Thoracic aorta (tissue), 2 donors: ENCODE results near the gene COCH. TPM values are rescaled to one million over a fixed set of nuclear protein-coding genes. Genes with fewer than 3 reads are reported as not detected.

Experiments used
- ATAC-seq: fragments of 150-250 bp; one replicate; pipeline ENCODE4 v1.8.0; 2017; ENCODE audit warnings: low read depth; ENCODE audit not compliant: insufficient number of reproducible peaks, low FRiP score
- DNase-seq: peaks from one replicate; pipeline ENCODE4 v3.0.0-alpha.2; 2020; ENCODE audit warnings: low spot score
- H3K27ac ChIP-seq, 2 donors: fragments of 200-600 bp; sonication (generic); 1 replicate in 1 of 2; 2 replicates in 1 of 2; pipeline ENCODE4 v1.5.1; 2016; ENCODE audit warnings: mild to moderate bottlenecking in 2 of 2, moderate library complexity in 2 of 2
- H3K27me3 ChIP-seq: fragments of 200-600 bp; sonication (generic); replicated peaks from 2 replicates; pipeline ENCODE4 v1.6.0; 2016; ENCODE audit warnings: mild to moderate bottlenecking; ENCODE audit not compliant: insufficient read depth
- H3K36me3 ChIP-seq: fragments of 200-600 bp; sonication (generic); one replicate; pipeline ENCODE4 v1.5.1; 2016
- H3K4me1 ChIP-seq, 2 donors: fragments of 200-600 bp; sonication (generic); 1 replicate in 1 of 2; 2 replicates in 1 of 2; pipeline versions ENCODE4 v1.5.1 to v1.6.0; 2016; ENCODE audit warnings: low read depth in 2 of 2, mild to moderate bottlenecking in 1 of 2; ENCODE audit not compliant: control insufficient read depth in 1 of 2
- H3K4me3 ChIP-seq: fragments of 200-600 bp; sonication (generic); 2 replicates; pipeline ENCODE4 v1.5.1; 2016; ENCODE audit warnings: mild to moderate bottlenecking
- H3K9me3 ChIP-seq: fragments of 200-600 bp; sonication (generic); 2 replicates; pipeline ENCODE4 v1.5.1; 2016
- total RNA-seq, 2 donors: library from RNA; depleted of rRNA; stranded (reverse); fragments of >200 nt; gene quantifications; one replicate each; pipeline versions ENCODE4 v1.1.0 to v1.2.3, GENCODE V29; 2016
- TF ChIP-seq, protein P1 (sequence below): fragments of 200-600 bp; sonication (generic); IDR thresholded peaks from one replicate; pipeline ENCODE4 v1.5.1; 2019; ENCODE audit warnings: antibody characterized with exemption

The COCH gene
- total RNA-seq, 2 donors from 2014 or later = 1.5 to 9.9 TPM

DNA sequence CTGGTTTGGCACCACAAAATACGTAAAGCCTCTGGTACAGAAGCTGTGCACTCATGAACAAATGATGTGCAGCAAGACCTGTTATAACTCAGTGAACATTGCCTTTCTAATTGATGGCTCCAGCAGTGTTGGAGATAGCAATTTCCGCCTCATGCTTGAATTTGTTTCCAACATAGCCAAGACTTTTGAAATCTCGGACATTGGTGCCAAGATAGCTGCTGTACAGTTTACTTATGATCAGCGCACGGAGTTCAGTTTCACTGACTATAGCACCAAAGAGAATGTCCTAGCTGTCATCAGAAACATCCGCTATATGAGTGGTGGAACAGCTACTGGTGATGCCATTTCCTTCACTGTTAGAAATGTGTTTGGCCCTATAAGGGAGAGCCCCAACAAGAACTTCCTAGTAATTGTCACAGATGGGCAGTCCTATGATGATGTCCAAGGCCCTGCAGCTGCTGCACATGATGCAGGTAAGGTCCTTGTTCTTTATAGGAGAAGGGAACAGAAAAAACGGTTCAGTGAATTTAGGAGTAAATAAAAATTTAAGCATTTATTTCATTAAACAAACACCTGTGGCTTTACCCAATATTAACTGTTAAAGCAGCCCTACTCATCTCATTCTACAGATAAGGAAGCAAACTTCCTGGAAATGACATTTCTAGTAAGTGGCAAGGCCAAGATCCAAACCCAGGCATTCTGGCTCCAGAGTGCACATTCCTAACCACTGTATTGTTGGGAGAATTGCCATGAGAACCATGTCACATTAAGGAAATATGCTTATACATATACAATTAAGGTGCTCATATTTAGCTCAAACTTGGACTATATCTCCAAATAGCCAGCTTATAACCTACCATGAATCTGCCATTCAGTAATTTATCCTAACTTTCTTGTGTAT lies 11.7 kb downstream of the COCH start:
- no peak overlapping the region for H3K4me3 ChIP-seq
- TF ChIP-seq, protein P1, sequence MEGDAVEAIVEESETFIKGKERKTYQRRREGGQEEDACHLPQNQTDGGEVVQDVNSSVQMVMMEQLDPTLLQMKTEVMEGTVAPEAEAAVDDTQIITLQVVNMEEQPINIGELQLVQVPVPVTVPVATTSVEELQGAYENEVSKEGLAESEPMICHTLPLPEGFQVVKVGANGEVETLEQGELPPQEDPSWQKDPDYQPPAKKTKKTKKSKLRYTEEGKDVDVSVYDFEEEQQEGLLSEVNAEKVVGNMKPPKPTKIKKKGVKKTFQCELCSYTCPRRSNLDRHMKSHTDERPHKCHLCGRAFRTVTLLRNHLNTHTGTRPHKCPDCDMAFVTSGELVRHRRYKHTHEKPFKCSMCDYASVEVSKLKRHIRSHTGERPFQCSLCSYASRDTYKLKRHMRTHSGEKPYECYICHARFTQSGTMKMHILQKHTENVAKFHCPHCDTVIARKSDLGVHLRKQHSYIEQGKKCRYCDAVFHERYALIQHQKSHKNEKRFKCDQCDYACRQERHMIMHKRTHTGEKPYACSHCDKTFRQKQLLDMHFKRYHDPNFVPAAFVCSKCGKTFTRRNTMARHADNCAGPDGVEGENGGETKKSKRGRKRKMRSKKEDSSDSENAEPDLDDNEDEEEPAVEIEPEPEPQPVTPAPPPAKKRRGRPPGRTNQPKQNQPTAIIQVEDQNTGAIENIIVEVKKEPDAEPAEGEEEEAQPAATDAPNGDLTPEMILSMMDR = no peak
- DNase-seq = no peak
- ATAC-seq = no peak
- H3K4me1 ChIP-seq = peaks cover 4 to 18% of the 10 kb centered on the region in 2 donors
- no peaks in the 10 kb centered on the region for H3K36me3 ChIP-seq
- no peak overlapping the region for H3K27ac ChIP-seq
- no peaks in the 10 kb centered on the region for H3K27me3 ChIP-seq
- no peaks in the 10 kb centered on the region for H3K9me3 ChIP-seq

GRCh38 chr14:30888480-30889243 lies 14.3 kb downstream of the COCH start:
- Histone ChIP-seq H3K9me3 (no peaks in the 10 kb centered on the region), H3K27me3 (no peaks in the 10 kb centered on the region), H3K36me3 (no peaks in the 10 kb centered on the region), H3K4me1 (peaks cover 4 to 18% of the 10 kb centered on the region in 2 donors), H3K27ac (no peak overlapping the region), H3K4me3 (no peak overlapping the region)
- DNase-seq = no peak
- TF ChIP-seq, protein P1 = no peak
- no peak for ATAC-seq

- Histone ChIP-seq H3K4me1 (peaks cover 4 to 18% of the 10 kb centered on the region in 2 donors), H3K36me3 (no peaks in the 10 kb centered on the region), H3K27ac (no peak overlapping the region), H3K4me3 (no peak overlapping the region), H3K27me3 (no peaks in the 10 kb centered on the region), H3K9me3 (no peaks in the 10 kb centered on the region)
- ATAC-seq (no peak), DNase-seq (no peak)
- TF ChIP-seq, protein P1 = no peak
These were observed 14.9 kb downstream of the COCH start for GRCh38 chr14:30889244-30889594.

- DNase-seq (no peak), ATAC-seq (no peak)
- Histone ChIP-seq H3K4me3 (no peak overlapping the region), H3K9me3 (no peaks in the 10 kb centered on the region), H3K27ac (no peak overlapping the region), H3K36me3 (peaks cover 5% of the 10 kb centered on the region), H3K27me3 (no peaks in the 10 kb centered on the region), H3K4me1 (no peaks in the 10 kb centered on the region)
- TF ChIP-seq, protein P1 = no peak
These were observed 19.5 kb downstream of the COCH start for GRCh38 chr14:30893819-30894218.

DNA sequence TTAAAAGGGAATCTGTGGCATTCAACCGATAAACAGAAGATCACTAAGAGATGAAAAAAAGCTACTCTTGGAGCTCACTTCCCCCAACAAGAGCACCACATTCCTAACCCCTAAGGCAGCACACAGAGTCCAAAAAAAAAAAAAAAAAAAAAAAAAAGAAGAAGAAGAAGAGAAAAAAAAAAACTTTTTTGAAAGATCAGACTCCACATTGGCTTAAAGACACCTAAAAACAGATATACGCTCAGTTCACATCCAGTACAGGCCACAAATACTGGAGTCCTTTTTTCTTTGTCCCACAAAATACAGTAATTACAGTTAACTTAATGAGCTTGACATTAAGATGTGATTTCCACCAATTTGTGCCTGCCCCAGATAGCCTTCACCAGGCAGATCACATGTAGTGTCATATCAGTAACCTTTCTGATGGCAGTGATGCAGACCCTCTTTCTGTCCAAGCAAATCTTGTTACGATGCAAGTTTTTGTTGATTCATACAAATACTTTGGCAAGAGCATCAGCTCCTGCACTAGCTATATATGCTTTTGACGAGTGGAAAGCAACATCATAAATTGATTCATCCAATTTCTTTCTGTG lies 20.7 kb downstream of the COCH start:
- Histone ChIP-seq H3K4me1 (no peaks in the 10 kb centered on the region), H3K36me3 (peaks cover 5% of the 10 kb centered on the region), H3K4me3 (no peak overlapping the region), H3K27ac (no peak overlapping the region), H3K27me3 (no peaks in the 10 kb centered on the region), H3K9me3 (no peaks in the 10 kb centered on the region)
- TF ChIP-seq, protein P1 = no peak
- DNase-seq (no peak), ATAC-seq (no peak)
